Mesendoderm (in vitro differentiated cells): ENCODE measurements around the gene HDAC4.

Experiments used
- DNase-seq: peaks from one replicate; pipeline ENCODE4 v3.0.0; 2013
- H2AK5ac ChIP-seq: 2 replicates; pipeline ENCODE4 v1.6.1; 2013; ENCODE audit warnings: low read length, inconsistent platforms
- H2BK120ac ChIP-seq: 2 replicates; pipeline ENCODE4 v1.6.1; 2013; ENCODE audit warnings: low read depth, mild to moderate bottlenecking, low read length, moderate library complexity, mixed read lengths
- H2BK15ac ChIP-seq: replicated peaks from 2 replicates; pipeline ENCODE4 v1.6.1; 2013; ENCODE audit warnings: low read depth, mild to moderate bottlenecking, moderate library complexity
- H2BK5ac ChIP-seq: 2 replicates; pipeline ENCODE4 v1.6.1; 2013; ENCODE audit warnings: low read length, inconsistent platforms
- H3K18ac ChIP-seq: 2 replicates; pipeline ENCODE4 v1.6.1; 2013; ENCODE audit warnings: mild to moderate bottlenecking, low read length, mixed read lengths
- H3K23ac ChIP-seq: one replicate; pipeline ENCODE4 v1.6.1; 2013; ENCODE audit warnings: low read length
- H3K27ac ChIP-seq: 2 replicates; pipeline ENCODE4 v1.5.1; 2013; ENCODE audit warnings: low read depth, mild to moderate bottlenecking, inconsistent platforms, low read length, moderate library complexity
- H3K27me3 ChIP-seq: 2 replicates; pipeline ENCODE4 v1.6.1; 2013; ENCODE audit warnings: low read length, control low read depth, mild to moderate bottlenecking, inconsistent platforms; ENCODE audit not compliant: insufficient read depth, poor library complexity
- H3K36me3 ChIP-seq: 2 replicates; pipeline ENCODE4 v1.6.1; 2013; ENCODE audit warnings: low read length, inconsistent platforms; ENCODE audit not compliant: control insufficient read depth, insufficient read depth
- H3K4ac ChIP-seq: one replicate; pipeline ENCODE4 v1.6.1; 2013; ENCODE audit warnings: low read depth, mild to moderate bottlenecking, low read length, moderate library complexity
- H3K4me1 ChIP-seq: 2 replicates; pipeline ENCODE4 v1.6.1; 2013; ENCODE audit warnings: low read depth, low read length, inconsistent platforms; ENCODE audit not compliant: control insufficient read depth
- H3K4me2 ChIP-seq: 2 replicates; pipeline ENCODE4 v1.6.1; 2013; ENCODE audit warnings: low read length
- H3K4me3 ChIP-seq: 2 replicates; pipeline ENCODE4 v1.5.1; 2013; ENCODE audit warnings: mild to moderate bottlenecking, low read length
- H3K56ac ChIP-seq: one replicate; pipeline ENCODE4 v1.6.1; 2013; ENCODE audit warnings: low read length
- H3K79me1 ChIP-seq: 2 replicates; pipeline ENCODE4 v1.6.1; 2013; ENCODE audit warnings: low read length, inconsistent platforms
- H3K79me2 ChIP-seq: 2 replicates; pipeline ENCODE4 v1.6.1; 2013; ENCODE audit warnings: mild to moderate bottlenecking, low read length; ENCODE audit not compliant: control insufficient read depth, insufficient read depth
- H3K9ac ChIP-seq: 2 replicates; pipeline ENCODE4 v1.6.1; 2013; ENCODE audit warnings: low read length, inconsistent platforms
- H4K5ac ChIP-seq: one replicate; pipeline ENCODE4 v1.6.1; 2013; ENCODE audit warnings: low read length
- H4K8ac ChIP-seq: one replicate; pipeline ENCODE4 v1.6.1; 2013; ENCODE audit warnings: low read depth, mild to moderate bottlenecking, control low read depth, low read length, moderate library complexity
- WGBS: extraction: QIAGEN DNeasy Blood & Tissue Kit; methylation state at CpG from one replicate; pipeline ENCODE4 v1.1.7; 2013; ENCODE audit warnings: low lambda C conversion rate, missing lambda C conversion rate; ENCODE audit not compliant: insufficient coverage; ENCODE audit errors: extremely low coverage; 5-methylcytosine and 5-hydroxymethylcytosine counted together

HDAC4 gene

DNA sequence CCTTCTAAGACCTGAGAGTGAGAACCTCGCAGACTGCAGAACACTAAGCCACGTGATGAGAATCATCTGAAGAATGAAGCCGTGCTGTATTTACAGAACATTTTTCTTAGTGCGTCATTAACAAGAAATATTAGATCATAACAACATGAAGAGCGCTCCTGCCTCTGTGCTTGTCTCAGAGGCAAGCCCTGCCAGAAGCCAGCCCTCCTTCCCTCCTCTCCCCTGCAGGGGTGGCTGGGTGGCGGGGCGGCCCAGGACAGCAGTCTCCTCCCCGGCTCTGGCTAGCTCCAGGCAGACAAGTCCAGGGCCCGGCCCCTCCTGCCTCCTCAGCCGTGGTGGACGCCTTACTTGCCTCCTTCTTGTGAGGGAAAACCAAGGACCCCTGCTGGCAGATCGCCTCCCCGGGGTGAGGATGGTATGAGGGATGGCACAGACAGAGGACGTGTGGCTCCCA, 290.2 kb downstream of the HDAC4 start:
- Histone ChIP-seq H3K9ac (no peak overlapping the region), H3K4me2 (no peak overlapping the region), H4K5ac (no peak overlapping the region), H3K4ac (no peak overlapping the region), H3K27me3 (no peaks in the 10 kb centered on the region), H3K27ac (no peak overlapping the region), H2BK15ac (no peak overlapping the region), H3K79me2 (no peaks in the 10 kb centered on the region), H3K4me1 (no peaks in the 10 kb centered on the region), H3K23ac (no peak overlapping the region), H3K56ac (no peak overlapping the region), H2AK5ac (no peak overlapping the region), H3K36me3 (no peaks in the 10 kb centered on the region), H4K8ac (no peak overlapping the region), H2BK5ac (no peak overlapping the region), H2BK120ac (no peak overlapping the region), H3K79me1 (no peaks in the 10 kb centered on the region), H3K4me3 (no peak overlapping the region), H3K18ac (no peak overlapping the region)
- WGBS: no CpG with 5 or more reads among the region's 14 CpGs
- no peak for DNase-seq

- Histone ChIP-seq H2BK15ac (no peak overlapping the region), H3K23ac (no peak overlapping the region), H3K56ac (no peak overlapping the region), H3K4me1 (no peaks in the 10 kb centered on the region), H2BK120ac (no peak overlapping the region), H3K27me3 (no peaks in the 10 kb centered on the region), H3K4ac (no peak overlapping the region), H3K36me3 (no peaks in the 10 kb centered on the region), H2AK5ac (no peak overlapping the region), H3K79me1 (no peaks in the 10 kb centered on the region), H3K4me2 (no peak overlapping the region), H3K79me2 (no peaks in the 10 kb centered on the region), H3K9ac (no peak overlapping the region), H3K4me3 (no peak overlapping the region), H3K18ac (no peak overlapping the region), H4K5ac (no peak overlapping the region), H4K8ac (no peak overlapping the region), H3K27ac (no peak overlapping the region), H2BK5ac (no peak overlapping the region)
- no CpG with 5 or more reads among the region's 14 CpGs for WGBS
- no peak for DNase-seq
Measured at GRCh38 chr2:239109928-239110545, 290.8 kb downstream of the HDAC4 start.

GRCh38 chr2:239109041-239109927, 291.5 kb downstream of the HDAC4 start:
- WGBS: no CpG with 5 or more reads among the region's 19 CpGs
- DNase-seq: no peak
- H2AK5ac ChIP-seq: no peak overlapping the region

GRCh38 chr2:239108459-239108858, 292.4 kb downstream of the HDAC4 start:
- peak; percentile 16 for DNase-seq
- no peak overlapping the region for H3K4me2 ChIP-seq
- no peaks in the 10 kb centered on the region for H3K36me3 ChIP-seq
- no peak overlapping the region for H2BK15ac ChIP-seq
- H3K18ac ChIP-seq: no peak overlapping the region
- H3K56ac ChIP-seq: no peak overlapping the region
- no peak overlapping the region for H3K9ac ChIP-seq
- no peaks in the 10 kb centered on the region for H3K4me1 ChIP-seq
- no peak overlapping the region for H3K4me3 ChIP-seq
- no peak overlapping the region for H3K4ac ChIP-seq
- H3K79me1 ChIP-seq: no peaks in the 10 kb centered on the region
- no peaks in the 10 kb centered on the region for H3K79me2 ChIP-seq
- no peak overlapping the region for H2AK5ac ChIP-seq
- no peak overlapping the region for H3K27ac ChIP-seq
- WGBS: no CpG with 5 or more reads among the region's 6 CpGs
- no peak overlapping the region for H2BK5ac ChIP-seq
- no peak overlapping the region for H4K8ac ChIP-seq
- no peaks in the 10 kb centered on the region for H3K27me3 ChIP-seq
- H4K5ac ChIP-seq: no peak overlapping the region
- H3K23ac ChIP-seq: no peak overlapping the region
- no peak overlapping the region for H2BK120ac ChIP-seq

More at GRCh38 chr2:239109041-239109927, 291.5 kb downstream of the HDAC4 start:
- no peaks in the 10 kb centered on the region for H3K79me2 ChIP-seq
- no peak overlapping the region for H4K5ac ChIP-seq
- H3K4me3 ChIP-seq: no peak overlapping the region
- H2BK5ac ChIP-seq: no peak overlapping the region
- no peaks in the 10 kb centered on the region for H3K4me1 ChIP-seq
- H2BK120ac ChIP-seq: no peak overlapping the region
- H3K79me1 ChIP-seq: no peaks in the 10 kb centered on the region
- H3K27me3 ChIP-seq: no peaks in the 10 kb centered on the region
- H3K18ac ChIP-seq: no peak overlapping the region
- H4K8ac ChIP-seq: no peak overlapping the region
- H3K23ac ChIP-seq: no peak overlapping the region
- H3K27ac ChIP-seq: no peak overlapping the region
- H3K4ac ChIP-seq: no peak overlapping the region
- no peak overlapping the region for H3K56ac ChIP-seq
- no peaks in the 10 kb centered on the region for H3K36me3 ChIP-seq
- H2BK15ac ChIP-seq: no peak overlapping the region
- H3K4me2 ChIP-seq: no peak overlapping the region
- H3K9ac ChIP-seq: no peak overlapping the region

GRCh38 chr2:239107936-239108335, 292.9 kb downstream of the HDAC4 start:
- Histone ChIP-seq H3K9ac (no peak overlapping the region), H3K27me3 (no peaks in the 10 kb centered on the region), H3K23ac (no peak overlapping the region), H4K8ac (no peak overlapping the region), H3K4me2 (no peak overlapping the region), H4K5ac (no peak overlapping the region), H2AK5ac (no peak overlapping the region), H2BK15ac (no peak overlapping the region), H2BK5ac (no peak overlapping the region), H3K56ac (no peak overlapping the region), H3K36me3 (no peaks in the 10 kb centered on the region), H2BK120ac (no peak overlapping the region), H3K79me2 (no peaks in the 10 kb centered on the region), H3K4ac (no peak overlapping the region), H3K79me1 (no peaks in the 10 kb centered on the region), H3K27ac (no peak overlapping the region), H3K4me3 (no peak overlapping the region), H3K4me1 (no peaks in the 10 kb centered on the region), H3K18ac (no peak overlapping the region)
- DNase-seq: no peak
- no CpG with 5 or more reads among the region's 26 CpGs for WGBS
